Measurements from ENCODE around the gene PIK3CB. TPM values are rescaled to one million over a fixed set of nuclear protein-coding genes. Genes with fewer than 3 reads are reported as not detected.

PIK3CB gene
- total and polyA plus RNA-seq, 2 of the 8 experiments (the other 6 are each of a cell fraction or from before 2014, with no cell fraction given): 8.3 to 35.2 TPM

GRCh38 chr3:138678874-138679392, 155.8 kb downstream of the PIK3CB start:
- H3K4me1 ChIP-seq (replicated peaks in 1 of 4; ENCODE audit: control insufficient read depth in 3 of 4, insufficient read depth in 4 of 4, low read length in 3 of 4): peaks cover 0 to 3% (median 0%) of the 10 kb centered on the region in 4 experiments; a peak in 1 of 7 replicates
- H3K27me3 ChIP-seq (replicated peaks in 1 of 4; ENCODE audit: control insufficient read depth in 3 of 4, extremely low read depth in 1 of 4, insufficient read depth in 3 of 4, low read length in 3 of 4): no peaks in the 10 kb centered on the region
- H3K79me1 ChIP-seq (ENCODE audit: low read depth, low read length): no peaks in the 10 kb centered on the region
- no peaks in the 10 kb centered on the region for H3K9me3 ChIP-seq (ENCODE audit: insufficient read depth in 2 of 2, low read depth in 1 of 2, low read length in 1 of 2)
- H3K56ac ChIP-seq (replicated peaks; ENCODE audit: insufficient read length, low read depth, low read length): no peak overlapping the region
- peaks cover 0 to 20% (median 9%) of the 10 kb centered on the region in 4 experiments; a peak in 5 of 8 replicates for H3K36me3 ChIP-seq (ENCODE audit: control insufficient read depth in 2 of 4, insufficient read depth in 4 of 4, low read length in 3 of 4)
- H4K8ac ChIP-seq (ENCODE audit: extremely low read depth, insufficient read depth, low read length): no peak overlapping the region
- no peak overlapping the region for H3K14ac ChIP-seq (ENCODE audit: insufficient read length)
- no peak overlapping the region for H3K4me2 ChIP-seq (ENCODE audit: insufficient read depth in 1 of 2, low read depth in 2 of 2, low read length in 2 of 2)
- no peaks in the 10 kb centered on the region for H3K23me2 ChIP-seq (ENCODE audit: low read depth, low read length)
- ChIA-PET POLR2A (ENCODE audit: partially characterized antibody) (interaction anchor here (1.3 kb wide), 1 partner anchor 15 kb away, joined by 3 read pairs; no protein-coding TSS in a partner anchor), CTCF (ENCODE audit: partially characterized antibody) (interaction anchor here (1.0 to 2.4 kb wide), 7 partner anchors 10 to 244 kb away, joined by 3 to 15 read pairs (median 5); partner anchors contain the start of gene CEP70)
- H3K4ac ChIP-seq (replicated peaks; ENCODE audit: insufficient read length, low read depth, low read length): no peak overlapping the region
- H2BK120ac ChIP-seq (replicated peaks; ENCODE audit: low read depth, low read length): no peak overlapping the region
- H3K9ac ChIP-seq (replicated peaks in 1 of 4; ENCODE audit: extremely low read depth in 1 of 4, low read depth in 3 of 4, low read length in 3 of 4): no peak overlapping the region
- H3K27ac ChIP-seq (ENCODE audit: low read depth, low read length): no peak overlapping the region
- no peak overlapping the region for H2BK15ac ChIP-seq (ENCODE audit: low read length)
- no peak overlapping the region for H2BK20ac ChIP-seq (ENCODE audit: low read length)
- H2BK12ac ChIP-seq (ENCODE audit: low read depth, low read length): no peak overlapping the region
- FAIRE-seq (no peak), DNase-seq (ENCODE audit: low read depth in 1 of 2, low spot score in 2 of 2) (no peak)
- H2BK5ac ChIP-seq (ENCODE audit: low read depth, low read length): no peak overlapping the region
- no peaks in the 10 kb centered on the region for H3K79me2 ChIP-seq (ENCODE audit: control insufficient read depth in 1 of 2, insufficient read depth in 2 of 2, low read length in 2 of 2)
- 91% methylated on average over 5 of the region's 5 CpGs; no CpG with 5 or more reads in 1 of the 2 experiments for WGBS, 2 experiments (ENCODE audit: extremely low coverage in 1 of 2, insufficient coverage in 1 of 2, insufficient read length in 1 of 2, insufficient replicate concordance in 2 of 2, low coverage in 1 of 2, low lambda C conversion rate in 2 of 2, missing lambda C conversion rate in 1 of 2)
- H4K20me1 ChIP-seq (replicated peaks in 1 of 2; ENCODE audit: control insufficient read depth in 1 of 2, insufficient read depth in 2 of 2, low read length in 2 of 2): no peaks in the 10 kb centered on the region
- H2AFZ ChIP-seq (ENCODE audit: low read length): no peak overlapping the region
- TF ChIP-seq JUND (IDR thresholded peaks at IDR 0.05; ENCODE audit: low read length) (no peak), NANOG (IDR thresholded peaks at IDR 0.05; ENCODE audit: insufficient read depth, low read depth, low read length, poor library complexity, severe bottlenecking) (no peak)
- H3K23ac ChIP-seq (ENCODE audit: insufficient read length): no peak overlapping the region
- no peak overlapping the region for H3K18ac ChIP-seq (ENCODE audit: extremely low read depth, low read length)
- no peak overlapping the region for H4K91ac ChIP-seq (replicated peaks; ENCODE audit: insufficient read length, low read length)
- H3K4me3 ChIP-seq (ENCODE audit: extremely low read depth in 1 of 4, insufficient read depth in 2 of 4, low read depth in 3 of 4, low read length in 4 of 4): no peak overlapping the region
- H4K5ac ChIP-seq (ENCODE audit: insufficient read length, low read depth, low read length): no peak overlapping the region
- no peak overlapping the region for H2AK5ac ChIP-seq (ENCODE audit: low read depth, low read length)
